Vagina (tissue), 2 donors: ENCODE results near the gene TMX3.

Experiments used
- POLR2A ChIP-seq, 2 donors: fragments of 450-650 bp; IDR thresholded peaks; one replicate each; pipeline ENCODE4 v1.6.1; 2017; ENCODE audit warnings: antibody characterized with exemption in 2 of 2, mild to moderate bottlenecking in 2 of 2, moderate library complexity in 2 of 2
- POLR2AphosphoS5 ChIP-seq, 2 donors: sonication (generic); formaldehyde crosslinking; IDR thresholded peaks; one replicate each; pipeline ENCODE4 v1.9.0; 2017; ENCODE audit warnings: antibody characterized with exemption in 2 of 2, mild to moderate bottlenecking in 2 of 2, low read depth in 1 of 2; ENCODE audit not compliant: insufficient read depth in 1 of 2

DNA sequence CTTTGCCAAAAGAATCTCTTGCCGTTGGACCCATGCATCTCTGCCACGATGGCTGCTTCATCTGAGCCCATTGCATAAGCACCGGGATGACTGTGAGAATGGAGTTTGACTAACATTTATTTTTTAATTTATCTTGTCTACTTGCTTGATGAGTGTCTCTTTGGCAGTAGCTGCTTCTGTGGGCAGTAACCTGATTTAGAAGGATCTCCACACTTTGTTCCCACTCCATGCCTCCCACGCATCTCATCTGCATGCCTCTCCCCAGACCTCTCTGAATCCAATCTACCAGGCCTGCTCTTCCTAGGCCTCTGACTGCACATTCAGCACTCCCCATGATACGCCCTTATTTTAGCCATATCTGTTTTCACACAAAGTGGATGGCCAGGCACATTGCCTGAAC lies 23.7 kb upstream of the TMX3 start:
- no peak for TF ChIP-seq POLR2A (IDR thresholded peaks at IDR 0.05)
- TF ChIP-seq POLR2AphosphoS5 (IDR thresholded peaks at IDR 0.05; ENCODE audit: insufficient read depth in 1 of 2, low read depth in 1 of 2): no peak
